ENCODE measurements around the gene CHD1L. TPM values are rescaled to one million over a fixed set of nuclear protein-coding genes. Genes with fewer than 3 reads are reported as not detected.

Gene CHD1L
- total RNA-seq, 1 donor from 2014 or later, result 67.1 TPM

DNA sequence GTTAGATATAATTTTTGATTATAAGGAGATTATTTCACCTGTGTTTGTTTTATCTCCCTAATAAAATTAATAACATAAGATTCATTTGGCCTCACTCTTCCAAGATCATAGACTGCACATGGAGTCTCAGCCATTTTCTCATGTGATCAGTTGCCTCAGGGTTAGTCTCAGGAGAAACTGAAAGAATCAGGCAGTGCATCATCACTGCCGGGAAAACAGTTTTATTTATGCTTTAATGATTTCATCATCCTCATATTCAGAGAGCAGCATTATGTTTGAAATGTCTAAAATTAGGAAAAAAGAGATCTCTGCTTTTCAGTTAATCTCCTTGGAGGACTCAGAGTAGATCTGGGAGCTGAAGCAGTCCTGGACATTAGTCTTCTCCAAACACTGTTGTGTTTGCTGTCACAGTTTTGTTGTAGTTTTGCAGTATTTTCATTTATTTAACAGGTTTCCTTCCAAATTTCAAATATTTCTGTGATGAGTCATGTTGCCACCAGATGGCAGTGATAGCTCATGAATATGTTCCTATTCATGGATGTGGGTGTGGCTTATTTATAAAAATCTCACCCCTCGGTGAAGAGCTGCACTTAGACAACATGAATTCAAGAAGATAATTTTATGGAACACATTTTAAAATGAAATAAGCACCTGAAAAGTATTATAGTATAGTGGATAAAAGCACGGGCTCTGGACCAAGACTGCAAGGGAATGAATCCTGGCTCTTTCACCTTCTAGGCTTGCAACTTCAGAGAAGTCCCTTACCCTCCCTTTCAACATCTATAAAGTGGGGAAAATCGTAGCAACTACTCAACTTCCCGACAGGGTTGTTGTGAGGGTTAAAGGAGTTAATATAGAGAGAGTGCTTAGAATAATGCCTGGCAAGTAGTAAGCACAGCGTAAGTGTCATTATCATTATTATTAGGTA, 31.2 kb downstream of the CHD1L start:
- peaks cover 7% of the 10 kb centered on the region for H3K4me1 Mint-ChIP-seq (ENCODE audit: unreplicated experiment)
- H3K4me3 Mint-ChIP-seq, result no peak overlapping the region
- H3K27ac Mint-ChIP-seq, result peak overlapping the region; percentile 53
- no peak for DNase-seq (ENCODE audit: extremely low spot score, unreplicated experiment)
- peaks cover 15% of the 10 kb centered on the region for H3K36me3 Mint-ChIP-seq
- no peaks in the 10 kb centered on the region for H3K9me3 Mint-ChIP-seq
- H3K27me3 Mint-ChIP-seq, result no peaks in the 10 kb centered on the region
- TF ChIP-seq, protein P1, sequence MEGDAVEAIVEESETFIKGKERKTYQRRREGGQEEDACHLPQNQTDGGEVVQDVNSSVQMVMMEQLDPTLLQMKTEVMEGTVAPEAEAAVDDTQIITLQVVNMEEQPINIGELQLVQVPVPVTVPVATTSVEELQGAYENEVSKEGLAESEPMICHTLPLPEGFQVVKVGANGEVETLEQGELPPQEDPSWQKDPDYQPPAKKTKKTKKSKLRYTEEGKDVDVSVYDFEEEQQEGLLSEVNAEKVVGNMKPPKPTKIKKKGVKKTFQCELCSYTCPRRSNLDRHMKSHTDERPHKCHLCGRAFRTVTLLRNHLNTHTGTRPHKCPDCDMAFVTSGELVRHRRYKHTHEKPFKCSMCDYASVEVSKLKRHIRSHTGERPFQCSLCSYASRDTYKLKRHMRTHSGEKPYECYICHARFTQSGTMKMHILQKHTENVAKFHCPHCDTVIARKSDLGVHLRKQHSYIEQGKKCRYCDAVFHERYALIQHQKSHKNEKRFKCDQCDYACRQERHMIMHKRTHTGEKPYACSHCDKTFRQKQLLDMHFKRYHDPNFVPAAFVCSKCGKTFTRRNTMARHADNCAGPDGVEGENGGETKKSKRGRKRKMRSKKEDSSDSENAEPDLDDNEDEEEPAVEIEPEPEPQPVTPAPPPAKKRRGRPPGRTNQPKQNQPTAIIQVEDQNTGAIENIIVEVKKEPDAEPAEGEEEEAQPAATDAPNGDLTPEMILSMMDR (conservative IDR thresholded peaks at IDR 0.05), result peak; percentile 86

DNA sequence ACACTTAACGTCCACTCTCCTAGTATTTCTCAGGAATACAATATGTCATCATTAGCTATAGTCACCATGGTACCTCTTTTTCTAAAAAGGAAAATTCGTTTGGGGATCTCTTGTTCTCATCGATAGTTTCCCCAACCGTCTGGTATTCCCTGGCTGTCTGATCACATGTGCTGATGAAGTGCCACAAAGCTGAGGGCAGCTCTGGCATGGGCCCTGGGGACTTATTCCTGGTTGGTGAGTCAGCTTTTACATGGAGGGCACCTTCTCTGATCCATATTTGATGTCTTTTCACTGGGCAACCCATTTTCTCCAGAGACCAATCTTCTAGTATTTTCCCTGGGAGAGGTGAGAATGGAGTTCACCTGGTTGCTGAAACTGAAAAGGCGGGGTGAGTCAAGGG, 39.5 kb downstream of the CHD1L start:
- Mint-ChIP-seq H3K4me3 (no peak overlapping the region), H3K27ac (no peak overlapping the region), H3K36me3 (peaks cover 23% of the 10 kb centered on the region), H3K9me3 (no peaks in the 10 kb centered on the region), H3K27me3 (no peaks in the 10 kb centered on the region), H3K4me1 (ENCODE audit: unreplicated experiment) (no peaks in the 10 kb centered on the region)
- TF ChIP-seq, protein P1 (conservative IDR thresholded peaks at IDR 0.05), result no peak
- no peak for DNase-seq (ENCODE audit: extremely low spot score, unreplicated experiment)

DNA sequence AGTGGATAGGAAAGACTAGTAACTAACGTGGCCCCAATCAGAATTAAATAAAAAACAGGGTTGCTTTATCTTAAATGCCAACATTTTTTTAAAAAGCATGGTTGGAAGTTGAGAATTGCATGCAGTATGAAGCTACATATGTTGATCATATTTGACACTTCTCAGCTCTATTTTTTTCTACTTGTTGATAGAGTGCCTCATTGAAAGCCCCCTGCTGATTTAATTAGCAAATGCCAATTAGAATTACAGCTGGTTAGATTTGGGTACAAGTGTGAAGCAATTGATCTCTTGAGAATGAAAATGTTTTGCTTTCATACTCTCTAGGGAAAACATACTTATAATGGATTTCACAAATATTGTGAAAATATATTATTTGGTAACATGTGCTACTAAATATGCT, 40.5 kb downstream of the CHD1L start:
- DNase-seq (ENCODE audit: extremely low spot score, unreplicated experiment), result no peak
- H3K27me3 Mint-ChIP-seq, result no peaks in the 10 kb centered on the region
- H3K9me3 Mint-ChIP-seq, result no peaks in the 10 kb centered on the region
- TF ChIP-seq, protein P1 (conservative IDR thresholded peaks at IDR 0.05), result no peak
- no peaks in the 10 kb centered on the region for H3K4me1 Mint-ChIP-seq (ENCODE audit: unreplicated experiment)
- H3K4me3 Mint-ChIP-seq, result no peak overlapping the region
- H3K36me3 Mint-ChIP-seq, result peaks cover 24% of the 10 kb centered on the region
- no peak overlapping the region for H3K27ac Mint-ChIP-seq

DNA sequence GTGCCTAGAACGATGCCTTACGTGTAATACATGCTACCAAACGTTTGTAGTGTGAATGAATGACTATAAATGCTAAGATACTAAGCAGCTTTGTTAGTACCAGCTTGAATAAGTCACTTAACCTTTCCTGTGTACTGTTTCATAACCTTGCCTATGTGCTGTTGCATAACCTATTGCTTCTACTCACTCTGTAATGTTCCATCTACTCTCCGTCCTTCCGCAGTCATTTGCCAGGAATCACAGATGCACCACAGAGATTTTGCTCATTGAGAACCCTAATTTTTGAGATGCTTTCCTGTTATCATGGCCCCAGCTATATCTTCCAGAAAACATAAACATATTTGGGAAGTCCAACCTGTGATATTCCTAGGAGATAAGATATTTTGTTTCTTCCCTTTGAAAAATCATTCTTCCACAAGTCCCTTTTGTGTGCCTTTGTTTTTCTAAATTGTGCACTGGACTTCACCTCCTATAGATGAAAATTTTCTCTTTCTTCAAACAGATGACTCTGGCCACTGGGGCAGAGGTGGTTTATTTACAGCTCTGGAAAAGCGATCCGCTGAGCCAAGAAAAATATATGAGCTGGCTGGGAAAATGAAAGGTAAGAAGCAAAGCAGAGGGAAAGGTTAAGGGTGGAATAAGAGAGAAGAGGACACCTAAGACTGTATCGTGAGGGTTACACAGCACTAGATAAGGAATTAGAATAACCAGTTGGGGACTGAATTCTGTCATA, 44.8 kb downstream of the CHD1L start:
- TF ChIP-seq, protein P1 (conservative IDR thresholded peaks at IDR 0.05), result no peak
- Mint-ChIP-seq H3K4me3 (no peak overlapping the region), H3K27me3 (no peaks in the 10 kb centered on the region), H3K4me1 (ENCODE audit: unreplicated experiment) (no peaks in the 10 kb centered on the region), H3K9me3 (no peaks in the 10 kb centered on the region), H3K27ac (no peak overlapping the region), H3K36me3 (peaks cover 54% of the 10 kb centered on the region)
- no peak for DNase-seq (ENCODE audit: extremely low spot score, unreplicated experiment)

DNA sequence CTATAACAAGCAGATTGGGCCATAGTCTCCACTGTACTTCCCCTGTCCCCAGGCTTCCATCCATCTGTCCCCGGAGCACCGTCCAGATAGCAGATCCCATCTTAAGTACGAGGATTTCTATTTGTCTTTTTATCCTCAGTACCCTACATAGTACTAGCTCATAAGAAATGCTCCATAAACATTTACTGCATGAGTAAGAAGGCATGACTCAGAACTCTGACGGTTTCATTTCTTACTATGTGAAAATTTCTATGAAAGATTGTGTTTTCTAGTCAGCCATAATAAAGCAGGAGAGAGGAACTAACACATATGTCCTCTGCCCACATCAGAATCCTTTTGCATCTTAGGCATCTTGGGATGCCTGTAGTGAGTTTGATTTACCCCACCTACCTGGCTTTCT, 49.5 kb downstream of the CHD1L start:
- Mint-ChIP-seq H3K27ac (no peak overlapping the region), H3K36me3 (peaks cover 78% of the 10 kb centered on the region), H3K27me3 (no peaks in the 10 kb centered on the region), H3K4me3 (no peak overlapping the region), H3K9me3 (no peaks in the 10 kb centered on the region), H3K4me1 (ENCODE audit: unreplicated experiment) (no peaks in the 10 kb centered on the region)
- TF ChIP-seq, protein P1 (conservative IDR thresholded peaks at IDR 0.05), result no peak
- no peak for DNase-seq (ENCODE audit: extremely low spot score, unreplicated experiment)
